Measurements from ENCODE around the gene UBA52. TPM values are rescaled to one million over a fixed set of nuclear protein-coding genes. Genes with fewer than 3 reads are reported as not detected.

UBA52 gene
- total RNA-seq, 1 experiment from 2014 or later = 1,330 TPM

- DNase-seq (ENCODE audit: unreplicated experiment) = no peak
- no TSS peak for BruUV-seq (replicated peaks)
- Mint-ChIP-seq H3K9me3 (ENCODE audit: unreplicated experiment) (no peaks in the 10 kb centered on the region), H3K4me1 (ENCODE audit: insufficient read depth, unreplicated experiment) (peaks cover 6% of the 10 kb centered on the region), H3K27me3 (ENCODE audit: insufficient read depth, unreplicated experiment) (peaks cover 71% of the 10 kb centered on the region), H3K36me3 (ENCODE audit: insufficient read depth, unreplicated experiment) (no peaks in the 10 kb centered on the region), H3K4me3 (ENCODE audit: unreplicated experiment) (no peak overlapping the region), H3K27ac (ENCODE audit: low read depth, unreplicated experiment) (no peak overlapping the region)
- POLR2A ChIA-PET = no interaction called here
- intact Hi-C loops (cut with micrococcal nuclease) = no loop called here
- TF ChIP-seq, protein P1, sequence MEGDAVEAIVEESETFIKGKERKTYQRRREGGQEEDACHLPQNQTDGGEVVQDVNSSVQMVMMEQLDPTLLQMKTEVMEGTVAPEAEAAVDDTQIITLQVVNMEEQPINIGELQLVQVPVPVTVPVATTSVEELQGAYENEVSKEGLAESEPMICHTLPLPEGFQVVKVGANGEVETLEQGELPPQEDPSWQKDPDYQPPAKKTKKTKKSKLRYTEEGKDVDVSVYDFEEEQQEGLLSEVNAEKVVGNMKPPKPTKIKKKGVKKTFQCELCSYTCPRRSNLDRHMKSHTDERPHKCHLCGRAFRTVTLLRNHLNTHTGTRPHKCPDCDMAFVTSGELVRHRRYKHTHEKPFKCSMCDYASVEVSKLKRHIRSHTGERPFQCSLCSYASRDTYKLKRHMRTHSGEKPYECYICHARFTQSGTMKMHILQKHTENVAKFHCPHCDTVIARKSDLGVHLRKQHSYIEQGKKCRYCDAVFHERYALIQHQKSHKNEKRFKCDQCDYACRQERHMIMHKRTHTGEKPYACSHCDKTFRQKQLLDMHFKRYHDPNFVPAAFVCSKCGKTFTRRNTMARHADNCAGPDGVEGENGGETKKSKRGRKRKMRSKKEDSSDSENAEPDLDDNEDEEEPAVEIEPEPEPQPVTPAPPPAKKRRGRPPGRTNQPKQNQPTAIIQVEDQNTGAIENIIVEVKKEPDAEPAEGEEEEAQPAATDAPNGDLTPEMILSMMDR (IDR thresholded peaks at IDR 0.05; ENCODE audit: unreplicated experiment) = no peak
- CTCF ChIA-PET = interaction anchor here (0.6 kb wide), 1 partner anchor 147 kb away, joined by 3 read pairs; no protein-coding TSS in a partner anchor
These were observed 39.8 kb downstream of the UBA52 start for GRCh38 chr19:18611327-18612050.

GRCh38 chr19:18612051-18612771 is 40.6 kb downstream of the UBA52 start:
- no peak overlapping the region for H3K27ac Mint-ChIP-seq (ENCODE audit: low read depth, unreplicated experiment)
- peaks cover 71% of the 10 kb centered on the region for H3K27me3 Mint-ChIP-seq (ENCODE audit: insufficient read depth, unreplicated experiment)
- no peak overlapping the region for H3K4me3 Mint-ChIP-seq (ENCODE audit: unreplicated experiment)
- no peaks in the 10 kb centered on the region for H3K36me3 Mint-ChIP-seq (ENCODE audit: insufficient read depth, unreplicated experiment)
- peaks cover 6% of the 10 kb centered on the region for H3K4me1 Mint-ChIP-seq (ENCODE audit: insufficient read depth, unreplicated experiment)
- intact Hi-C loops (cut with micrococcal nuclease) = no loop called here
- BruUV-seq (replicated peaks) = no TSS peak
- ChIA-PET POLR2A (no interaction called here), CTCF (interaction anchor here (0.6 kb wide), 1 partner anchor 148 kb away, joined by 3 read pairs; no protein-coding TSS in a partner anchor)
- DNase-seq (ENCODE audit: unreplicated experiment) = no peak
- no peaks in the 10 kb centered on the region for H3K9me3 Mint-ChIP-seq (ENCODE audit: unreplicated experiment)
- TF ChIP-seq, protein P1 (IDR thresholded peaks at IDR 0.05; ENCODE audit: unreplicated experiment) = no peak

- ChIA-PET CTCF (no interaction called here), POLR2A (no interaction called here)
- H3K27ac Mint-ChIP-seq (ENCODE audit: low read depth, unreplicated experiment) = no peak within 1 kb of the TSS
- peaks cover 71% of the 10 kb centered on the region for H3K27me3 Mint-ChIP-seq (ENCODE audit: insufficient read depth, unreplicated experiment)
- H3K36me3 Mint-ChIP-seq (ENCODE audit: insufficient read depth, unreplicated experiment) = no peaks in the 10 kb centered on the region
- peaks cover 6% of the 10 kb centered on the region for H3K4me1 Mint-ChIP-seq (ENCODE audit: insufficient read depth, unreplicated experiment)
- TF ChIP-seq, protein P1 (IDR thresholded peaks at IDR 0.05; ENCODE audit: unreplicated experiment) = no peak
- intact Hi-C loops (cut with micrococcal nuclease) = no loop called here
- no peaks in the 10 kb centered on the region for H3K9me3 Mint-ChIP-seq (ENCODE audit: unreplicated experiment)
- H3K4me3 Mint-ChIP-seq (ENCODE audit: unreplicated experiment) = peak within 1 kb of the TSS; percentile 33
- no peak for DNase-seq (ENCODE audit: unreplicated experiment)
- BruUV-seq (replicated peaks) = no TSS peak
These were observed 41.3 kb downstream of the UBA52 start, which contains the start of gene TMEM59L for GRCh38 chr19:18612772-18613588. TSS of gene TMEM59L (plus strand) at chr19:18612870. CDS start at chr19:18612959, 89 bp downstream.
